Measurements from ENCODE around the gene PZP. TPM values are rescaled to one million over a fixed set of nuclear protein-coding genes. Genes with fewer than 3 reads are reported as not detected.

The PZP gene
- total RNA-seq, 1 donor from 2014 or later, result under 0.01 TPM

DNA sequence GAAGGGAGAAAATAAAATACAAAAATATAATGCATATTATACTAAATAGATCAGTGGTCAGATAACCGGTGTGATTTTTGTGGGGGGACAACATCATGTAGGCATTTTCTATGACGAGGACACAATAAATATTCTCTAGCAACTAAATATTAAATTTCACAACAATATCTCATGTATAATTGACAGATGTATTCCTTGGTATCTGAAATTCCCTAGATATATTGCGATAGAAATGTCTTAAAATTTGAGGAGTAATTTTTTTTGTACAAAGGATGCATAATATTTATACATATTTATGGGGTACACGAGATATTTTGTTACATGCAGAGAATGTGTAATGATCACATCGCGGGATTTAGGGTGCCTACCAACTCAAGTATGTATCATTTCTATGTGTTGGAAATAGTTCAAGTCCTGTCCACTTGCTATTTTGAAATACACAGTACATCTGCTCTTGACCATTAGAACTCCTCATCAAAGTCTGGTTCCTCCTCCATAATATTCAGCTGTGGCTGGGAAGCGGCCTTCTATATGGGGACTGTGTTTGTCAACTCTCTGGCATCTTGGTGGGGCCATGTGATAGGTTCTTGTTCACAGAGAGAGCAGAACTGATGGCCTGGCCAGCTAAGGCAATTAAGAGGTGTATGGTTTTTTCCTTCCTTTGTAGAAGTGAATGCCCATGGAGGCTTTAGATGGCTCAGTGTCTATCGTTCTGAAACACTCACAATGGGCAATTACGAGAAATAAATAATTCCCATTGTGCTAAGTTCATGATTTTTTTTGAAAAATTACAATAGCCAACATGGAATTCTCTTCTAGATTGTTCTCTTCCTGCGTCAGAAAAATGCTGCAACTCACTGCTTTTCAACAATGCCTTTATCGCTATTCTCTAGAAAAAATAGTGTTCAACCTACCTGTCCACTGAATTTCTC, 101.3 kb downstream of the PZP start:
- no peak for FAIRE-seq
- DNase-seq (ENCODE audit: low spot score in 2 of 2), result no peak

DNA sequence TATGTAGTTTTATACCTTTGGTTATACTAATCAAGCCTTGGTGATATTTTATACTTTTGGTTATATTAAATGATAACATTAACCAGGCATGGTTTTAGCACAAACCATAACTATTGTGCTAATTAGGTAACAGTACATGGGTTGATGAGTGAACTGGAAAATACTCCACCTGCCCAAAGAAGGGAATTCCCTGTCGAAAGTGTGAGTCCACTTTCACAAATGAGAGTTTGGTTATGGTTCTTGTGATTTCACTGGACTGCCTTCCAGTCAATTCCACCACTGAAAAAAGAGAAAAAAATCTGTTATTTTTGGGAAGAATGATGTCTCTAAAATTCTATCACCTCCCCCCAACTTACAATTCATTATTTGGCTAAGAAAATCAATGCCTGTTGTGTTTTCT, 102.1 kb downstream of the PZP start:
- no peak for FAIRE-seq
- no peak for DNase-seq (ENCODE audit: low spot score in 2 of 2)

DNA sequence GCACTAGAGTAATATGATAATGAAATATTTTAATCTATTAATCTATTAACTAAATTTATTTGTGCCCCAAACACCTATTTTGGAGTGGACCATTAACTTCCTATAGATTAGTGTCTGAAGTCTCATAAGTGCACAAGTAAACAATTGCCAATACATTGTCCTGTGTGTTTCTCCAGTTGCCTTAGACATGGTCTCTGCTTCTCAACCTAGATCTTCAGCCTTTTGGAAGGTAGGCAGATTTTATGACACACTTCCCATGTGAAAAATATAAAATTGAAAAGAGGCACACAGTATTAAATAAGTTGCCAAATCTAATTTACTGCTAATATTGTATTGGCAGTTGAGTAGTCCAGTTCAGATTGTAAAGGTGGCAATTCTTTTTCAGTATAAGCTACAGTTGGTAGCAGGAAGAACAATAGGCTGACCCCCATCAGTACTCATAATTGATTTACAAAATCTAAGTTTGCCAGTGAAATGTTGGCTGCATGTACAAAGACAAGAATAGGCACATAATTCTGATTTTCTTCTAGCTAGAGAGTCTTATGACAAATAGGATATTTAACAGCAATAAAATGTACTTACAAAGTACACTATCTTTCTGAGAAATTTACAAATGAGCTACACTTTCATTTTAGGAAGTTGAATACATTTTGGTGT, 103.3 kb downstream of the PZP start:
- FAIRE-seq (no peak), DNase-seq (ENCODE audit: low spot score in 2 of 2) (no peak)

DNA sequence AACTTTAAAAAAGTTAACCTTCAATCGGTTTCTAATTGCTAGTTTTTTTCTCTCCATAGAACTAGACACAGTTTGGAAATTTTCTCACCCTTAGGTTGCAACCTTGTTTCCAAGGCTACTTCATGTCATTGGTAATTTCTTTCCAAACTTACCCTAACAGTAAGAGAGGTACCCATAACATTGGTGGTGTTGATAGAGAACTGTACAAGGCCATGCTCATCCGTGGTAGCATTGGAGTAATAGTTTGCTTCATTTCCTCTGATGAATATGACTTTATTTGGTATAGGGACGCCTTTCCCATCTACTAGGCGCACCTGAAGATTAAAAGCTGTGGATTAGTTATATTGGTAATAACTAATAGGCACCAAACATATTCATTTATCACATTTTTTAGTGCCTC, 104.1 kb downstream of the PZP start:
- no peak for FAIRE-seq
- DNase-seq (ENCODE audit: low spot score in 2 of 2), result no peak

DNA sequence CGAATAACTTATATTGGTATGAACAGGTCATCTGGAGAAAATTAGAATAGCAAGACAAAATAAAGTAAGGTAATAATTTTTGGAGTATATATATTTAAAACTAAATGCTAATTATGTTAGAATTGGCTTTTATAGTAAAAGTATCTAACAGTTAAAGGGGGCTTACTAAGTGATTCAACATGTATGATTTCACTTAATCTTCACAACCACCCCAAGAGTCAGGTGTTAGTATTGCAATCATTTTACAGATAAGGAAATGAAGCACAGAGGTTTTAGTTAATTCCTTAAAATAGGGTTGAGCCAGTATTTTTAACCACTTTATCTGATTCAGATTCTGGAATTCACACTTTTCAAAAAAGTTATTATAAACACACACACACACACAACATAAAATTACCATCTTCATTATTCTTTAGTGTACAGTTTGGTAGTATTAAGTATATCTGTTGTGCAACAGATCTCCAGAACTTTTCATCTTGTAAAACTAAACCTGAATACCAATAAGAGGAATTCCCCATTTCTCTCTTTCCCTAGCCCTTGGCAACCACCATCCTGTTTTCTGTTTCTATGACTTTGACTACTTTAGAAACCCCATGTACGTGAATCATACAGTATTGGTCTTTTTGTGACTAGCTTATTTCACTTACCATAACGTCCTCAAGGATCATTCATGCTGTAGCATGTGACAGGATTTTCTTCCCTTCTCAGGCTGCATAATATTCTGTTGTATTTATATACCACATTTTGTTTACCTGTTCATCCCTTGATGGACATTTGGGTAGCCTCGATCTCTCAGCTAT, 104.9 kb downstream of the PZP start:
- no peak for FAIRE-seq
- no peak for DNase-seq (ENCODE audit: low spot score in 2 of 2)

DNA sequence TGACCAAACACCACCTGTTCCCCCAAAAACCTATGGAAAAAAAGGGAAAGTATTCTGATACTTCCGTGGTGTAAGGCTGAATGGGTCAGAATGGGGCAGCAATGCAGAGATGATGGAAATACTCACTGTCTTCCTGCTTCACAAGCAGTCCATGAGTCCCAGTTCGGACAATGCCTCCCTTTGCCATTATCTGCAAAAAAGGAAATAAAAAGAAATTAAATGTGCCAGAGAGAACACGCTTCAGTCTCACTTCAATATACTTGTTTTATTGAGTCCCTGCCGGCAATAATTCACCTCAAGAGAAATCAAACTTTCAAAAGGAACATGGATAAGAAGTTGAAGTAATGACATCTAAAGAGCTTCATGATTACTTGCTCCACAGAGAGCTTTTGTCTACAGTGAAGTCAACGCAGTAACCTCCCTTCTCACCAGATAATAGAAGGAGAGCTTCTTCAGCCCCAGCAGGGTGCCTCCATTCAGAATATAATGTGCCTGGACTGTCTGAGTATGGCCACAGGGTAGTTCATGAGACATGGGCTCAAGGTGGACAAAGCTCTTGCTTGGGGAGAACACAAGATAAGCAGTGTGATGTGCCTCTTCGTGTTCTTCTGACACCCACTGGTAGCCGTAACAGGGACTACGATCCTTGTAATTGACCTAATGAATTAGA, 107.0 kb downstream of the PZP start:
- FAIRE-seq (no peak), DNase-seq (ENCODE audit: low spot score in 2 of 2) (no peak)

DNA sequence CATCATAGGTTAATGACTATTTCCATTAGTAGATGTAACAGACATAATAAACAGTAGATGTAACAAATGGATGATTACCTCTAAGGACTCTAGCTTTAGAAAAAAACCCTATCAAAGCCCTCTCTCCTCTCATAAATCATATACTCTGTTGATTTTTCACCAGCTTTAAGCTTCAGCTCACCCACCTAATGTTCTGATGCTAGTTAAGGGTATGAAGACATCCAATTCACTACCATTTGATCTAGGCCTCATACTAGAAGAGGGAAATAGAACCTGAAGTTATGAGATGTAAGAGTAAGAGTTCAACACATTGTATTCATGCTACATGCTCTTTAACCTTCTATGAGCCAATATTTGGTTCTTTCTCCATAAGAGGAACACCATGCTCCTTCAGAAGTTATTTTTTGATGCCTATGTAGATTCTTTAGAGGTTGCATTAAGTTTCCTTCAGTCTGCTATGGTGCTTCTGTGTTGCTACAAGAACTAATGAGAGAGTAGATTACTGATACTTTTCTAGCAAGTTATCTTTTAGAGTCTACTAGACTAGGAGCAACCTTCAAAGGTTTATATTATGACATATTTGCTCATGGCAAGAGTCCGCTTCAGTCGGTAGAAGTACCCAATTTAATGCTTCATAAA, 108.5 kb downstream of the PZP start:
- FAIRE-seq (no peak), DNase-seq (ENCODE audit: low spot score in 2 of 2) (no peak)

Other genes with a start within 250 kb of the PZP start
- gene KLRG1, start 218.8 kb downstream of the PZP start, total RNA-seq, result 8.6 TPM
- 38.7 TPM for gene A2M, start 92.5 kb downstream of the PZP start, total RNA-seq